HFFc6 (cell line): ENCODE data around the gene CDH24. TPM values are rescaled to one million over a fixed set of nuclear protein-coding genes. Genes with fewer than 3 reads are reported as not detected.

Experiments used
- DNase-seq: peaks from one replicate; pipeline ENCODE4 v3.0.0-alpha.2; 2018
- H3K27ac Mint-ChIP-seq: 2 replicates; pipeline ENCODE4 v1.8.0; 2020; ENCODE audit warnings: mild to moderate bottlenecking, mixed read lengths
- H3K27me3 Mint-ChIP-seq: 2 replicates; pipeline ENCODE4 v1.8.0; 2021; ENCODE audit warnings: mild to moderate bottlenecking, moderate library complexity, mixed read lengths; ENCODE audit not compliant: insufficient read depth
- H3K36me3 Mint-ChIP-seq: 2 replicates; pipeline ENCODE4 v1.8.0; 2021; ENCODE audit warnings: low read depth, mixed read lengths
- H3K4me1 Mint-ChIP-seq: 2 replicates; pipeline ENCODE4 v1.8.0; 2020; ENCODE audit warnings: low read depth, mixed read lengths
- H3K4me3 Mint-ChIP-seq: 2 replicates; pipeline ENCODE4 v1.8.0; 2020; ENCODE audit warnings: mild to moderate bottlenecking, moderate library complexity, mixed read lengths
- H3K9me3 Mint-ChIP-seq: 2 replicates; pipeline ENCODE4 v1.8.0; 2020; ENCODE audit warnings: mild to moderate bottlenecking, mixed read lengths
- total RNA-seq, 6 experiments: library from RNA; stranded (reverse); fragmentation: NEBNext Ultra II Directional; extraction: Animal tissue kit (Norgen Biotek cat#: 25700); gene quantifications; 2 replicates in 1 of 6; 3 replicates in 5 of 6; pipeline ENCODE4 v1.2.3, GENCODE V29; 2021
- TF ChIP-seq, protein P1 (sequence below): fragments of 200-600 bp; sonication (generic); IDR thresholded peaks from 2 replicates; pipeline ENCODE4 v1.5.0; 2021; ENCODE audit warnings: antibody characterized with exemption, mild to moderate bottlenecking

Gene CDH24
- total RNA-seq, 6 experiments from 2014 or later: 6.4 to 11.2 (median 8.3) TPM

DNA sequence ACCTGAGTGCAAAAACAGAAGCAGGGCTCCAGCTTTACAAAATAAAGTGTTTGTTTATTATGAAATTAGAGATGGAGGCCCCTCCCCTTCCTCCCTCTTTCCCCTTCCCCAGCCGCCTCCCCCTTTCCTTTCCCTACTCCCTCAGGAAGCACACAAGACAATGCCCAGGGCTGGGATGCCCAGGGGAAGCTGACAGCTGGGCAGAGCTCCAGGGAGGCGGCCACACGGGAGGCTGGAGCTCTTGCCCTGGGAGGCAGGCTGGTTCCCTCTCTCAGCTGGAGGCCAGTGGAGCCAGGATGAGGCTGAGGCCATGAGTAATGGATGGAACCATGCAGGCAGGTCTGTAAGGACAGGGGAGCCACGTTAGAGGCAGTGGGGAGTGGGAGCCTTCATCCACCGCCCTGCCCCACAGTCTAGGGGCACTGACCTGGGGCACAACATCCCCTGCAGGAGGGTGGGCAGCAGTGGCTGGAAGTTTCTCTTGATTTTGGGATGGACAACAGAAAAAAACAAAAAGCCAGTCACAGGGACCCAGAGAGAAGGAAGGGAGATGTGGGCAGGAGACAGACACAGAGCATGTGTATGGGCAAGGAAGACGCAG lies 10.2 kb downstream of the CDH24 start:
- H3K4me3 Mint-ChIP-seq: no peak overlapping the region
- TF ChIP-seq, protein P1, sequence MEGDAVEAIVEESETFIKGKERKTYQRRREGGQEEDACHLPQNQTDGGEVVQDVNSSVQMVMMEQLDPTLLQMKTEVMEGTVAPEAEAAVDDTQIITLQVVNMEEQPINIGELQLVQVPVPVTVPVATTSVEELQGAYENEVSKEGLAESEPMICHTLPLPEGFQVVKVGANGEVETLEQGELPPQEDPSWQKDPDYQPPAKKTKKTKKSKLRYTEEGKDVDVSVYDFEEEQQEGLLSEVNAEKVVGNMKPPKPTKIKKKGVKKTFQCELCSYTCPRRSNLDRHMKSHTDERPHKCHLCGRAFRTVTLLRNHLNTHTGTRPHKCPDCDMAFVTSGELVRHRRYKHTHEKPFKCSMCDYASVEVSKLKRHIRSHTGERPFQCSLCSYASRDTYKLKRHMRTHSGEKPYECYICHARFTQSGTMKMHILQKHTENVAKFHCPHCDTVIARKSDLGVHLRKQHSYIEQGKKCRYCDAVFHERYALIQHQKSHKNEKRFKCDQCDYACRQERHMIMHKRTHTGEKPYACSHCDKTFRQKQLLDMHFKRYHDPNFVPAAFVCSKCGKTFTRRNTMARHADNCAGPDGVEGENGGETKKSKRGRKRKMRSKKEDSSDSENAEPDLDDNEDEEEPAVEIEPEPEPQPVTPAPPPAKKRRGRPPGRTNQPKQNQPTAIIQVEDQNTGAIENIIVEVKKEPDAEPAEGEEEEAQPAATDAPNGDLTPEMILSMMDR: no peak
- DNase-seq: no peak
- H3K4me1 Mint-ChIP-seq: peaks cover 22% of the 10 kb centered on the region
- no peaks in the 10 kb centered on the region for H3K9me3 Mint-ChIP-seq
- peaks cover 3% of the 10 kb centered on the region for H3K27me3 Mint-ChIP-seq
- peaks cover 5% of the 10 kb centered on the region; the same call in 1 of the 2 replicates for H3K36me3 Mint-ChIP-seq
- H3K27ac Mint-ChIP-seq: no peak overlapping the region

DNA sequence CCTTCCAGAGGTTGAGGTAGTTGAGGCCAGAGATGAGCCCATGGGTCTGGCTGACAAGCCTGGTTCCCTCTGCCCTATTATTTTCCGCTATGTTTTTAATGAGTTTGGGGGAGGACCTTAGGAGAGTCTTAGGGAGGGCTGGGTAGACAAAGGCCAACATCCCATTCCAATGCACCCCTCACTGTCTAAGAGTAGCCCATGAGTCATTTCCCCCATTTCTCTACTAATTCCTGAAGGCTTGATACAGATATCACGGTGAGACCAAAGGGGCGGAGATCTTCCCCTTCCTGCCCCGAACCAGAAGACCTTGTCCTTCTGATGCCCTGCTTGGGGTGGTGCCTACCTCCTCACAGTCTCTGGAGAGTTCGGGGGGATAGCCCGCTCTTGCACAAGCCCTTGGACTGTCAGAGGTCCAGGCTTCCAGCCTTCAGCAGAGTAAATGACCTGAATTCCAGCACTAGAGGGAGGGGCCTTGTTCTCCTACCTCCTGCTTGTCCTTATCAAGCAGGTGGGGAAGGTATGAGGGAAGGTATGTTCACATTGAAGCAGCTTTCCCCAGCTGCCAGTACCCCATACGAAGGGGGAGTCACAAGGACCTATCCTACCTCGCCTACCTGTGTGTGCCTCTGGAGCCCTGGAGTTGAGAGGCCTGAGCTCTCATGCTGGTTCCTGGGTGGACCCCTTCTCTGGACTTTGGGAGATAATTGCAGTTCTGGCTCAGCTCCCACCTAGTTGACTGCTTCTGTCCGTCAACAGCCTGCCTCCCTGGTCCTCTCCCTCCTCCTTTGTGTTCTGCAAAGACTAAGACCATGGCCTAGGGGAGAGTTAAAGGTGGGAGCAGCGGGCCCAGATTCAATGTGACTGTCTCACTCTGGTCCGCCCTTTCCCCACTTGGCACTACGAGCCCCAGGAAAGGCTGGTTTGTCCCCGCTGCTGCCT lies 11.6 kb downstream of the CDH24 start:
- no peak for DNase-seq
- TF ChIP-seq, protein P1: no peak
- Mint-ChIP-seq H3K4me3 (no peak overlapping the region), H3K27me3 (peaks cover 5% of the 10 kb centered on the region), H3K9me3 (no peaks in the 10 kb centered on the region), H3K4me1 (peaks cover 32% of the 10 kb centered on the region), H3K36me3 (peaks cover 5% of the 10 kb centered on the region; the same call in 1 of the 2 replicates), H3K27ac (no peak overlapping the region)

DNA sequence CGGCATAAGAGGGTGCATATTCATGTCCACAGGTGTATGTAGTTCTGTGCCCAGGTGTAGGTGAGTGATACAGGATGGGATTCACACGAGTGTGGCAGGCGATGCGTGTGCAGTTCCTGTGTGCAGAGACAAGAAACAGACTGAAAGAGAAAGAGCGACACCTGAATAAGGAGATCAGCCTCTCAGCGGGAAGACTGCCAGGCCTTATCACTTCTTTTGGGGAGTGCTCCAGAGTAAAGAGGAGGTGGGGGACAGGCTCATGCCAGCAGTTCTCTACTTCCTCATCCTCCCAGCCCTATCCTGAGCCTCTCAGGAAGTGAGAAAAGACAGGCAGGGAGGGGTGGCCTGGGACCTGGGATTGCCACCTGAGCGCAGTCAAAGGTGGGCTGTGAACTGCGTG lies 12.5 kb downstream of the CDH24 start:
- TF ChIP-seq, protein P1: no peak
- H3K27me3 Mint-ChIP-seq: peaks cover 5% of the 10 kb centered on the region
- H3K4me3 Mint-ChIP-seq: no peak overlapping the region
- H3K27ac Mint-ChIP-seq: no peak overlapping the region
- peaks cover 32% of the 10 kb centered on the region for H3K4me1 Mint-ChIP-seq
- H3K9me3 Mint-ChIP-seq: no peaks in the 10 kb centered on the region
- peaks cover 5% of the 10 kb centered on the region; the same call in 1 of the 2 replicates for H3K36me3 Mint-ChIP-seq
- DNase-seq: no peak

DNA sequence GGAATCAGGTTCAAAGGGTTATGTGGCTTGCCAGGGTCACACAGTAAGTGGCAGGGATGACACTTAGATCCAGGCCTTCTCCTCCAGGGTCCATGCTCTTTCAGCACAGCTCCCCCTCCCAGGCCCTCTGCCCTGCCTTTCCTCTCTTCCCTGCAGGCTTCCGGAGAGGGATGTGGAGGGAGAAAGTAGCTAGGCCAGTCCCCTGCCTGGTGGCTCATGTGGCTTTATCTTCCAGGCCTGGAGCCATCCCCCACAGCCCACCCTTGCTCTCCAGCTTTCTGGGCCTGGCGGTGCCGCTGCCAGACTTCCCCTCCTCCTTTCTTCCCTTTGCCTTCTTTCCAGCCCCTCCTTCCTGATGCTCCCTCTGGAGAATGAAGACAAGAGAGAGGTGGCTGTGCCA lies 13.6 kb downstream of the CDH24 start:
- no peak for DNase-seq

DNA sequence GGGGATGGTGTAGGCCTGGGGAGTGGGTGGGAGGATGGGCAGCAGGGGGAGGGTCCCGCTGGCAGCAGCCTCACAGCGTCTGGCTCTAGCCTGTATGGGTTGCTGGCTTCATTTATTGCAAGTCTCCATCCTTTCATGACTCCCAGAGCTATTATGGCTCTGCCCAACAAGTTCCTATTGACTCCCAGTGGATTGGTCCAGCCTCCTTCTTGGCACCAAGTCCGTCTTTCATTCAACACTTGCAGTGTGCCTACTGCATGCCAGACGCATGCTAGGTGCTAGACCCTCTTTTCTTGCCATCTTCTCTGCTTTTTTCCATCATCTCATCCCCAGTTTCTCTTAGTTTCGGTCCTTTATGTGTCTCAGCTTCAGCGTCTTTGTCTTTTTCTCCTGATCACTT lies 14.2 kb downstream of the CDH24 start:
- Mint-ChIP-seq H3K4me1 (peaks cover 32% of the 10 kb centered on the region), H3K36me3 (peaks cover 5% of the 10 kb centered on the region; the same call in 1 of the 2 replicates), H3K27me3 (peaks cover 6% of the 10 kb centered on the region), H3K4me3 (no peak overlapping the region), H3K27ac (no peak overlapping the region), H3K9me3 (no peaks in the 10 kb centered on the region)
- no peak for DNase-seq
- TF ChIP-seq, protein P1: no peak

More for the DNA sequence above, 13.6 kb downstream of the CDH24 start:
- Mint-ChIP-seq H3K36me3 (peaks cover 5% of the 10 kb centered on the region; the same call in 1 of the 2 replicates), H3K9me3 (no peaks in the 10 kb centered on the region), H3K27ac (no peak overlapping the region), H3K4me3 (no peak overlapping the region), H3K4me1 (peaks cover 32% of the 10 kb centered on the region), H3K27me3 (peaks cover 5% of the 10 kb centered on the region)
- TF ChIP-seq, protein P1: no peak
